PC-9 (cell line): ENCODE data around the gene LSM4. TPM values are rescaled to one million over a fixed set of nuclear protein-coding genes. Genes with fewer than 3 reads are reported as not detected.
"Not testable (repeated sequence)": the region's sequence is repeated elsewhere in the genome, so short reads cannot be mapped to it uniquely, and the experiment has no call there.

Source experiments
- BruUV-seq: library from RNA; stranded (reverse); fragments of 400-500 nt; replicated peaks from 2 replicates; lab custom pipeline; 2021; lab: Mats Ljungman, UMichigan
- CTCF ChIA-PET: fragments of 300-600 bp; sonication (Branson Sonifier 250); formaldehyde crosslinking; loops from one replicate; lab custom pipeline; 2022; ENCODE audit warnings: antibody characterized with exemption; lab: Charles Lee
- POLR2A ChIA-PET: fragments of 300-600 bp; sonication (Branson Sonifier 250); formaldehyde crosslinking; loops from one replicate; lab custom pipeline; 2022; ENCODE audit warnings: antibody characterized with exemption; ENCODE audit not compliant: unreplicated experiment; lab: Charles Lee
- DNase-seq, 2 experiments: peaks; one replicate each; pipeline versions ENCODE4 v3.0.0 to v3.0.0-alpha.2; 2015 to 2022; ENCODE audit warnings: mixed read lengths in 1 of 2
- H2AFZ ChIP-seq: fragments of 200-600 bp; sonication (generic); 2 replicates; pipeline ENCODE4 v1.8.1; 2017; ENCODE audit warnings: antibody characterized with exemption
- H3F3A ChIP-seq: fragments of 200-600 bp; sonication (generic); 2 replicates; pipeline ENCODE4 v1.8.1; 2017; ENCODE audit warnings: antibody characterized with exemption, mild to moderate bottlenecking, low read depth; ENCODE audit not compliant: insufficient read depth
- H3K27ac ChIP-seq: fragments of 200-600 bp; sonication (generic); 2 replicates; pipeline ENCODE4 v1.6.1; 2016; ENCODE audit warnings: mixed run types
- H3K27me3 ChIP-seq: fragments of 200-600 bp; sonication (generic); 2 replicates; pipeline ENCODE4 v1.6.1; 2016; ENCODE audit warnings: low read depth, mixed run types; ENCODE audit not compliant: insufficient read depth
- H3K36me3 ChIP-seq: fragments of 200-600 bp; sonication (generic); 2 replicates; pipeline ENCODE4 v1.6.1; 2016; ENCODE audit warnings: low read depth, mixed run types
- H3K4me1 ChIP-seq: fragments of 200-600 bp; sonication (generic); replicated peaks from 2 replicates; pipeline ENCODE4 v1.6.1; 2016; ENCODE audit warnings: mixed run types; ENCODE audit not compliant: insufficient read depth
- H3K4me2 ChIP-seq: fragments of 200-600 bp; sonication (generic); 2 replicates; pipeline ENCODE4 v1.6.1; 2017; ENCODE audit warnings: mixed run types
- H3K4me3 ChIP-seq: fragments of 200-600 bp; sonication (generic); 2 replicates; pipeline ENCODE4 v1.6.1; 2016; ENCODE audit warnings: mixed run types
- H3K79me2 ChIP-seq: fragments of 200-600 bp; sonication (generic); 2 replicates; pipeline ENCODE4 v1.6.1; 2017; ENCODE audit warnings: low read depth, mixed run types
- H3K9me2 ChIP-seq: fragments of 200-600 bp; sonication (generic); 2 replicates; pipeline ENCODE4 v1.8.1; 2017; ENCODE audit warnings: mild to moderate bottlenecking; ENCODE audit not compliant: insufficient read depth
- H3K9me3 ChIP-seq: fragments of 200-600 bp; sonication (generic); 2 replicates; pipeline ENCODE4 v1.8.1; 2016; ENCODE audit warnings: low read depth; ENCODE audit not compliant: insufficient read depth
- H4K20me1 ChIP-seq: fragments of 200-600 bp; sonication (generic); 2 replicates; pipeline ENCODE4 v1.8.1; 2017; ENCODE audit not compliant: insufficient read depth
- CTCF ChIP-seq: fragments of 200-600 bp; sonication (generic); conservative IDR thresholded peaks from 2 replicates; pipeline ENCODE4 v1.6.1; 2017; ENCODE audit warnings: mixed run types, antibody characterized with exemption, mild to moderate bottlenecking, moderate library complexity
- EZH2 ChIP-seq: fragments of 200-600 bp; sonication (generic); IDR thresholded peaks from 2 replicates; pipeline ENCODE4 v1.8.0; 2017; ENCODE audit warnings: antibody characterized with exemption, low read depth
- intact Hi-C: fragments of 100-400 bp; cut with micrococcal nuclease; formaldehyde crosslinking; loops from one replicate; pipeline ENCODE4 v1.10.0; 2022; ENCODE audit not compliant: unreplicated experiment
- total RNA-seq: library from RNA; stranded (reverse); gene quantifications from 2 replicates; pipeline ENCODE4 v1.2.3, GENCODE V29; 2021

The LSM4 gene
- total RNA-seq, 1 experiment from 2014 or later, result 323 TPM

GRCh38 chr19:18329035-18329376, 6.1 kb upstream of the LSM4 start:
- Histone ChIP-seq H4K20me1 (no peaks in the 10 kb centered on the region), H3K4me3 (peak overlapping the region; percentile 51), H3K9me3 (no peaks in the 10 kb centered on the region), H3K4me2 (peak overlapping the region; percentile 74), H3F3A (peaks cover 54% of the 10 kb centered on the region), H3K4me1 (peaks cover 35% of the 10 kb centered on the region), H3K27me3 (no peaks in the 10 kb centered on the region), H3K79me2 (no peaks in the 10 kb centered on the region; the same call in 1 of the 2 replicates), H3K9me2 (no peaks in the 10 kb centered on the region), H3K36me3 (no peaks in the 10 kb centered on the region), H2AFZ (peak overlapping the region; percentile 72), H3K27ac (peak overlapping the region; percentile 39)
- TF ChIP-seq CTCF, result no peak
- TF ChIP-seq EZH2, result no peak
- DNase-seq, result no peak
- intact Hi-C loops, result loop anchor here (5.0 kb wide), 1 partner anchor 217 kb away; no protein-coding TSS in a partner anchor
- ChIA-PET CTCF (interaction anchor here (0.5 to 2.6 kb wide), 20 partner anchors 27 to 769 kb away, joined by 3 to 46 read pairs (median 5); partner anchors contain the start of gene JUND), POLR2A (interaction anchor here (0.6 to 1.2 kb wide), 11 partner anchors 10 to 875 kb away, joined by 4 to 85 read pairs (median 9); partner anchors contain the start of genes GDF15, IQCN and JUND)
- BruUV-seq, result TSS peak; percentile 78

GRCh38 chr19:18328340-18329034, 5.6 kb upstream of the LSM4 start:
- ChIA-PET POLR2A (interaction anchor here (0.6 to 1.2 kb wide), 11 partner anchors 10 to 875 kb away, joined by 4 to 85 read pairs (median 9); partner anchors contain the start of genes GDF15, IQCN and JUND), CTCF (interaction anchor here (0.5 to 2.6 kb wide), 20 partner anchors 27 to 769 kb away, joined by 3 to 46 read pairs (median 4); partner anchors contain the start of gene JUND)
- no TSS peak for BruUV-seq
- peak overlapping the region; percentile 51 for H3K4me3 ChIP-seq
- no peaks in the 10 kb centered on the region; the same call in 1 of the 2 replicates for H3K79me2 ChIP-seq
- H3K36me3 ChIP-seq, result no peaks in the 10 kb centered on the region
- peak overlapping the region; percentile 74 for H3K4me2 ChIP-seq
- no peaks in the 10 kb centered on the region for H3K9me3 ChIP-seq
- H3F3A ChIP-seq, result peaks cover 56% of the 10 kb centered on the region; the same call in 1 of the 2 replicates
- H2AFZ ChIP-seq, result peak overlapping the region; percentile 72
- H3K27me3 ChIP-seq, result no peaks in the 10 kb centered on the region
- H3K9me2 ChIP-seq, result no peaks in the 10 kb centered on the region
- intact Hi-C loops, result loop anchor here (1.0 to 5.0 kb wide), 2 partner anchors 124 to 216 kb away; partner anchors contain the start of gene RAB3A
- H4K20me1 ChIP-seq, result no peaks in the 10 kb centered on the region
- peak overlapping the region; percentile 39 for H3K27ac ChIP-seq
- peaks cover 36% of the 10 kb centered on the region for H3K4me1 ChIP-seq
- TF ChIP-seq EZH2 (no peak), CTCF (peak; percentile 96)
- peak; percentile 87 to 94 for DNase-seq

GRCh38 chr19:18326772-18327171, 3.9 kb upstream of the LSM4 start:
- H4K20me1 ChIP-seq, result no peaks in the 10 kb centered on the region
- H3F3A ChIP-seq, result peaks cover 45% of the 10 kb centered on the region; the same call in 1 of the 2 replicates
- no peak overlapping the region for H3K4me3 ChIP-seq
- no peak overlapping the region for H3K4me2 ChIP-seq
- intact Hi-C loops, result loop anchor here (5.0 kb wide), 1 partner anchor 214 kb away; no protein-coding TSS in a partner anchor
- H3K27ac ChIP-seq, result no peak overlapping the region
- H3K9me2 ChIP-seq, result no peaks in the 10 kb centered on the region
- BruUV-seq, result no TSS peak
- TF ChIP-seq EZH2 (no peak), CTCF (no peak)
- H3K4me1 ChIP-seq, result peaks cover 27% of the 10 kb centered on the region
- H3K27me3 ChIP-seq, result no peaks in the 10 kb centered on the region
- no peaks in the 10 kb centered on the region for H3K36me3 ChIP-seq
- ChIA-PET POLR2A (interaction anchor here (0.9 kb wide), 1 partner anchor 45 kb away, joined by 9 read pairs; the partner anchor contains the start of gene JUND), CTCF (interaction anchor here (0.6 to 0.7 kb wide), 2 partner anchors 73 to 339 kb away, joined by 3 to 9 read pairs; no protein-coding TSS in a partner anchor)
- peaks cover 10% of the 10 kb centered on the region for H3K79me2 ChIP-seq
- no peaks in the 10 kb centered on the region for H3K9me3 ChIP-seq
- DNase-seq, result no peak
- no peak overlapping the region for H2AFZ ChIP-seq

GRCh38 chr19:18324373-18324731, 1.5 kb upstream of the LSM4 start:
- Histone ChIP-seq H3K27ac (peak overlapping the region; percentile 84; the same call in 1 of the 2 replicates), H3F3A (peaks cover 47% of the 10 kb centered on the region; the same call in 1 of the 2 replicates), H3K4me1 (peaks cover 43% of the 10 kb centered on the region), H3K4me2 (peak overlapping the region; percentile 94; the same call in 1 of the 2 replicates), H3K79me2 (peaks cover 34% of the 10 kb centered on the region)
- POLR2A ChIA-PET, result interaction anchor here (0.7 kb wide), 1 partner anchor 1109 kb away, joined by 15 read pairs; no protein-coding TSS in a partner anchor
- H3K27me3 ChIP-seq, H2AFZ ChIP-seq, BruUV-seq, H3K9me3 ChIP-seq, CTCF ChIA-PET, H3K4me3 ChIP-seq, intact Hi-C loops, H3K36me3 ChIP-seq, H3K9me2 ChIP-seq, H4K20me1 ChIP-seq, DNase-seq: not testable (repeated sequence)
